ENCODE results near the gene TSNAX. TPM values are rescaled to one million over a fixed set of nuclear protein-coding genes. Genes with fewer than 3 reads are reported as not detected.
A peak's percentile ranks its signal among the peaks of the same experiment; 100 is the strongest.

Gene TSNAX
- total and polyA plus RNA-seq, 9 of the 15 experiments (the other 6 are each of a cell fraction or from before 2014, with no cell fraction given), result 33.8 to 102 (median 61.2) TPM

GRCh38 chr1:231508497-231508896, 20.0 kb upstream of the TSNAX start:
- in situ Hi-C loops (cut with MboI), result no loop called here
- H3K27ac ChIP-seq (ENCODE audit: extremely low read depth, low read depth, low read length), result no peak overlapping the region
- H3K27me3 ChIP-seq (ENCODE audit: control insufficient read depth in 2 of 2, insufficient read depth in 2 of 2, low read length in 2 of 2), result no peaks in the 10 kb centered on the region
- no peak overlapping the region for H3K4me3 ChIP-seq
- no peak overlapping the region for H3K4me2 ChIP-seq (ENCODE audit: insufficient read depth, low read length)
- TF ChIP-seq ZNF316 (IDR thresholded peaks at IDR 0.05) (peak; percentile 99), FOXK2 (conservative IDR thresholded peaks at IDR 0.05 in 1 of 2, IDR thresholded peaks at IDR 0.05 in 1 of 2; ENCODE audit: low read depth in 2 of 2) (no peak), KDM1A (IDR thresholded peaks at IDR 0.05) (0 out of 4 replicates have a peak, but pooled peaks of 1 of the 2 experiments have one; percentile 17), BACH1 (tag; IDR thresholded peaks at IDR 0.05) (0 out of 2 replicates have a peak, but pooled peaks have one; percentile 19), NFE2 (IDR thresholded peaks at IDR 0.05; ENCODE audit: low read depth) (peak; percentile 42), C11orf30 (IDR thresholded peaks at IDR 0.05; ENCODE audit: low read depth) (peak; percentile 98), MAFK (IDR thresholded peaks at IDR 0.05; ENCODE audit: low read length) (peak; percentile 98), NFIX (CRISPR knock-in tag; IDR thresholded peaks at IDR 0.05; ENCODE audit: low read depth) (no peak), ZNF766 (CRISPR knock-in tag; conservative IDR thresholded peaks at IDR 0.05) (peak; percentile 94), MAFG (tag; conservative IDR thresholded peaks at IDR 0.05) (peak; percentile 99), XRCC3 (IDR thresholded peaks at IDR 0.05) (no peak), MAFF (IDR thresholded peaks at IDR 0.05; ENCODE audit: low read length) (peak; percentile 97)
- TF ChIP-seq, protein P1, sequence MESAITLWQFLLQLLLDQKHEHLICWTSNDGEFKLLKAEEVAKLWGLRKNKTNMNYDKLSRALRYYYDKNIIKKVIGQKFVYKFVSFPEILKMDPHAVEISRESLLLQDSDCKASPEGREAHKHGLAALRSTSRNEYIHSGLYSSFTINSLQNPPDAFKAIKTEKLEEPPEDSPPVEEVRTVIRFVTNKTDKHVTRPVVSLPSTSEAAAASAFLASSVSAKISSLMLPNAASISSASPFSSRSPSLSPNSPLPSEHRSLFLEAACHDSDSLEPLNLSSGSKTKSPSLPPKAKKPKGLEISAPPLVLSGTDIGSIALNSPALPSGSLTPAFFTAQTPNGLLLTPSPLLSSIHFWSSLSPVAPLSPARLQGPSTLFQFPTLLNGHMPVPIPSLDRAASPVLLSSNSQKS (CRISPR knock-in tag; IDR thresholded peaks at IDR 0.05), result no peak
- TF ChIP-seq, protein P2, sequence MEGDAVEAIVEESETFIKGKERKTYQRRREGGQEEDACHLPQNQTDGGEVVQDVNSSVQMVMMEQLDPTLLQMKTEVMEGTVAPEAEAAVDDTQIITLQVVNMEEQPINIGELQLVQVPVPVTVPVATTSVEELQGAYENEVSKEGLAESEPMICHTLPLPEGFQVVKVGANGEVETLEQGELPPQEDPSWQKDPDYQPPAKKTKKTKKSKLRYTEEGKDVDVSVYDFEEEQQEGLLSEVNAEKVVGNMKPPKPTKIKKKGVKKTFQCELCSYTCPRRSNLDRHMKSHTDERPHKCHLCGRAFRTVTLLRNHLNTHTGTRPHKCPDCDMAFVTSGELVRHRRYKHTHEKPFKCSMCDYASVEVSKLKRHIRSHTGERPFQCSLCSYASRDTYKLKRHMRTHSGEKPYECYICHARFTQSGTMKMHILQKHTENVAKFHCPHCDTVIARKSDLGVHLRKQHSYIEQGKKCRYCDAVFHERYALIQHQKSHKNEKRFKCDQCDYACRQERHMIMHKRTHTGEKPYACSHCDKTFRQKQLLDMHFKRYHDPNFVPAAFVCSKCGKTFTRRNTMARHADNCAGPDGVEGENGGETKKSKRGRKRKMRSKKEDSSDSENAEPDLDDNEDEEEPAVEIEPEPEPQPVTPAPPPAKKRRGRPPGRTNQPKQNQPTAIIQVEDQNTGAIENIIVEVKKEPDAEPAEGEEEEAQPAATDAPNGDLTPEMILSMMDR (IDR thresholded peaks at IDR 0.05 in 2 of 3, conservative IDR thresholded peaks at IDR 0.05 in 1 of 3; ENCODE audit: insufficient read depth in 2 of 3, low read depth in 1 of 3, low read length in 3 of 3), result peak in 1 of 3 experiments; percentile 4; a peak in 2 of 6 replicates
- 35% methylated on average over 6 of the region's 6 CpGs for WGBS (ENCODE audit: insufficient coverage, low coverage, missing lambda C conversion rate)
- ChIA-PET POLR2A (no interaction called here), CTCF (ENCODE audit: low intra/inter-chr PET ratio) (no interaction called here)
- no peaks in the 10 kb centered on the region for H3K9me3 ChIP-seq (replicated peaks; ENCODE audit: control insufficient read depth, insufficient read depth, low read depth, low read length)
- no TSS peak for BruUV-seq (replicated peaks)
- H3K9me1 ChIP-seq (ENCODE audit: control insufficient read depth, insufficient read depth, low read length), result no peaks in the 10 kb centered on the region
- intact Hi-C loops (cut with micrococcal nuclease), result no loop called here
- H3K36me3 ChIP-seq (ENCODE audit: control insufficient read depth, insufficient read depth, low read length), result no peaks in the 10 kb centered on the region
- no peak for FAIRE-seq
- ATAC-seq, result peak; percentile 63
- no peak overlapping the region for H2AFZ ChIP-seq (ENCODE audit: low read depth, low read length)
- H3K79me2 ChIP-seq (ENCODE audit: control insufficient read depth, insufficient read depth, low read length), result no peaks in the 10 kb centered on the region
- H3K4me1 ChIP-seq (replicated peaks in 1 of 2; ENCODE audit: control insufficient read depth in 2 of 2, insufficient read depth in 2 of 2, low read length in 2 of 2), result no peaks in the 10 kb centered on the region
- no peaks in the 10 kb centered on the region for H4K20me1 ChIP-seq (replicated peaks; ENCODE audit: control insufficient read depth, insufficient read depth, low read length)
- no peak for DNase-seq (ENCODE audit: extremely low read depth in 1 of 4, low spot score in 3 of 4)
- no peak overlapping the region for H3K9ac ChIP-seq (ENCODE audit: insufficient read depth in 1 of 2, low read depth in 2 of 2, low read length in 2 of 2)
